ENCODE measurements around the gene GARIN5A.

Gene GARIN5A

DNA sequence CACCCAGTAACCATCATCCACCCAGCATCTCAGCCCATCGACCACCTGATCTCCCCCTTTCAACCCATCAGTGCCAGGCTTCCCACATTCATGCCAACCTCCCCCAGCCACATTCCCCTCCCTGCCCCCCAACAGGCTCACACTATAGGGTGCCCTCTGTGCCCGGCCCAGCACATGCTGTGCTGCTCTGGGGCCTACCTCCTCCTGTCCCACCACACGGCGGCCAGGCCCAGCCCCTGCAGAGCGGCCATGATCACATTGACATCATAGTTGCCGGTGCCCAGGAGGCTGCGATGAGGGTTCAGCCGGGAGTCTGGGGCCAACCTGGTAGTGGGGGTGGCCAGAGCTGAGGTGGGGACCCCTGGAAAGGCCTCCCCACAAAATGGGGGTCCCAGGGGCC is 30.7 kb upstream of the GARIN5A start:
- DNase-seq = no peak

DNA sequence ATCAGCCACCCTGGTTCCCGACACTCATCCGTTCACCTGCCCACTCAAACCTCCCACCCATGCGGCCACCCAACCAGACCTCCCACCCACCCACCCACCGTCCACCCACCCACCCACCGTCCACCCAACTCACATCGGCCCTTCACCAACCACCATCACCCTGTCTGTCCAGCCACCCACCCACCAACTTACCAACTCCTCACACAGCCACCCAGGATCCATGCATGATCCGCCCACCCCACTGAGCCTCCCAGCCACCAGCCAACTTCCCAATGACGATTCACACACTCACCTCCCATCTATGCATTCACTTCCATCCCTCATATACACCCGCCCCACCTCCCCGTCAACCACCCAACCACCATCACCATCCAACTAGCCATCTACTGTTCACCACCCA is 30.1 kb upstream of the GARIN5A start:
- no peak for DNase-seq

DNA sequence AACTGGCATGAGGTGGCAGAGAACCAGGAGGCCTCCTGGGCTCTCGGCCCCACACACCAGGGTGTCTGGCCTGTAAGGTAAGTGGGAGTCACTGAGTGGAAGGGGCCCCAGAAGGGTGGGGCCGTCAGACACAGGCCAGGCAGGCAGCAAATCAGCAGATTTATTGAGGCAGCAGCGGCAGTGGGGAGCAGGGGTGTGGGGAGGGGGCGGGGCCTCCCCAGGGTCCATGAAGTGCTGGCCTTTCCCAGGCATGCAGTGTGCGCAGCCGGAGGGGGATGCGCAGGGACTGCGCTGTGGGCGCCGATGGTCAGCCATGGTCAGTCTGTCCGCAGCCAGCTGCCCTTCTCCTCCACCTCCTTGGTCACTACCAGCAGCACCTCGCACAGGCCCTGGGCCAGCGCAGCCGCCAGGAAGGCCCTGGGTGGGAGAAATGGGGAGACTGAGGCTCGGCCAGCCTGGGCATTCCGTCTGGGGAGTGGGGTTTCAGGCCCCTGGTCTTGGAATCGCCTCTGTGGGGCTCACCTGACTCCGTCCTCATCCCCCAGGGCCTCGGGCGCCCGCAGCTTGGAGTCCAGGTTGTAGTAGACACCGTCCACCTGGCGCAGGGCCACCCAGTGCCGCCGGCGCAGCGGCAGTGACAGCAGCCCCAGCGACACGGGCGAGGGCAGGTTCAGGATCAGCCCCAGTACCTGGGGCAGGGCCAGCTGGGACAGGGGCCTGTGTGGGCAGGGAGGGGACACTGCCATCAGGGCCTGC is 29.4 kb upstream of the GARIN5A start:
- DNase-seq = no peak

DNA sequence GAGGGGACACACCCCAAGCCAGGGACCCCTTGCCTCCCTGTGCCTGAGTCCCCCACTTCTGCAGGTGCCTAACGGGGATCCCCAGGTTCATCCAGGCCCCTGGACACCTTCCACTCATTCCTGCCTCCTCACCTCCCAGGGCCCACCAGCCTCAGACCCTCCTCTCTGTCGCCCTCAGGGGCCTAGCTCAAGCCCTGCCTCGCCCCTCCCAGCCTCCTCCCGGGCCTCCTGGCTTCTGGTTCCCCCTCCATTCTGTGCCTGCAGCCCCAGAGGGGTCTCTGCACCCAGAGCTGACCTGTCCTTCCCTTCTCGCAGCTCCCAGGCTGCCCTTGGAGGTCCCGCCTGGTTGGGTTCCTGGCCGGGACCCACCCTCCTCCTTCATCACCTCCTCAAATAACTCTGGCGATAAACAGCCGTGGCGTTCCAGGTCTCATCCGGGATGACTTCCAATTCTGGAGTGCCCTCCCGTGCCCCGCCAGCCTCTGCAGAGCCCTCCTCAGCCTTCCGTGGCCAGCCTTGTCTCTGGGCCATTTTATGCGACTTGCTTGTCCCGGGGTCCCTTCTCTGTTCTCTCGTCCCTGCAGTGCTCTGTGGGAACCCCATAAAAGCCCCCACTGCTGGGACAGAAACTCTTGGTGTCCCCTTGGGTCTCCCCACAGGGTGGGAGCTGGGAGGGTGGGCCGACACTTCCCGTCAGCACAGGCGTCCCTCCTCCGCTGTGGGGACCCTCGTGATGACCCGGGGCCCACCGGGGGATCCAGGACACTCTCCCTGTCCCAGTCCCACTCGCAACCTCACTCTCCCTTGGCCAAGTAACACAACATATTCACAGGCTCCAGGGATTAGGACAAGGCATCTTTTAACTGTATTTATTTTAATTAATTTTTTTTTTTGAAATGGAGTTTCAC is 25.2 kb upstream of the GARIN5A start:
- DNase-seq = no peak

DNA sequence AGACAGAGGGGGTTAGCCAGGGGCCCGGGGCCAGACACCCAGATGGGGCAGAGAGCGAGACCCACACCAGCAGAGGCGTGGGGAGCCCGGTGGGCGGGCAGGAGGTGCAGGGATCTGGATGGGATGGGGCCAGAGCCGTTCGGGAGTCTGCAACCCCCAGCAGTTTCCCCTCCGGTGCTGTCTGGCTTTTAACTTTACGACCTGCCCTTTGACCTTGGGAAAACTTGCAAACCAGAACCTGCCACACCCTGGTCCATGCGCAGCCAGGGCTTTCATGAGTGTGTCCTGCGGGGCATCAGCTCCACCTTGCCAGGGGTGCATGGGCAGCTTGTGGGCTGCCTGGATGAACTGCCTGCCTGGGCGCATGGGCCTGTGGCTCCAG is 24.5 kb upstream of the GARIN5A start:
- DNase-seq = no peak

DNA sequence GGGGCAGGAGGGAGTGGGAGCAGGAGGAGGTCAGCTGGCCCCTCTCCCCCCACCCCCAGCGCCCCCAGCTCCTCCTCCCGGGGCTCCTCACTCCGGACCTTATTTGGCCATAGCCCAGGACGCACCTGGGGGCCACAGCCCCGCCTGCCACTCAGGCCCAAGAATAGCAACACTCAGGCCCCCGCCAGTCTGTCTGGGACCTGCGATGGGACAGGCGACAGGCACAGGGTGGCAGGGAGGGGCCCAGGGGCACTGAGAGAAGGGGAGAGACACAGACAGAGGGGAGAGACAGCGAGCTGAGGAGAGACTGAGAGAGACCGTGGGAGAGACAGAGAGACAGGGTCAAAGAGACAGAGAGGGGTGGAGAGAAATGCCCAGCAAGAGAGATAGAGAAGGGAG is 24.1 kb upstream of the GARIN5A start:
- no peak for DNase-seq

DNA sequence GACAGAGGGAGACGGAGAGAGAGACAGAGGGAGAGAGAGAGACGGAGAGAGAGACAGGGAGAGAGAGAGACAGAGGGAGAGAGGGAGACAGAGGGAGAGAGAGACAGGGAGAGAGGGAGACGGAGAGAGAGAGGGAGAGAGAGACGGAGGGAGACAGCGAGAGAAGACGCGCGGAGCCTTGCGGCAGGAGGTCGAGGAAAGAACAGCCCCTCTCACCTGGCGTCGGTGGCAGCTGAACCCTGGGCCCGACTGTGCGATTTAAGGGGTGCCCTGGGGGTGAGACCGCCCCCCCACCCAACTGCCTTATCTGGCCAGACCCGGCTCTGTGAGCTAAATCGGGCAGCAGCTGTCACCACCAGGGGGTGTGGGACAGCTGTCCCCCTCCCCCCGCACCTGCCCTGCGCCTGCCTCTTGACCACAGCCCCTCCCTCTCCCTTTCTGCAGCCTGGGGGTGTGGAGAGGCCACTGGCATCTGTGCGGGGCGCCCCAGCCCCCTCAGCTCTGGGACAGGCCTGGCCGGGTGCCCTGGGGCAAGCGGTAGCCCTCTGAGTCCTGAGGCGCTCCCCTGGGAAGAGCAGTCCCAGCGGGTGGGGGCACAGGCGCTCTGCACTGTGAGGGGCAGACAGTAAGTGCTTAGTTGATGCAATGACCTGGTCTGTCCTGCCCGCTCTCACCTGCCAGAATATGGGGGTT is 23.6 kb upstream of the GARIN5A start:
- no peak for DNase-seq

DNA sequence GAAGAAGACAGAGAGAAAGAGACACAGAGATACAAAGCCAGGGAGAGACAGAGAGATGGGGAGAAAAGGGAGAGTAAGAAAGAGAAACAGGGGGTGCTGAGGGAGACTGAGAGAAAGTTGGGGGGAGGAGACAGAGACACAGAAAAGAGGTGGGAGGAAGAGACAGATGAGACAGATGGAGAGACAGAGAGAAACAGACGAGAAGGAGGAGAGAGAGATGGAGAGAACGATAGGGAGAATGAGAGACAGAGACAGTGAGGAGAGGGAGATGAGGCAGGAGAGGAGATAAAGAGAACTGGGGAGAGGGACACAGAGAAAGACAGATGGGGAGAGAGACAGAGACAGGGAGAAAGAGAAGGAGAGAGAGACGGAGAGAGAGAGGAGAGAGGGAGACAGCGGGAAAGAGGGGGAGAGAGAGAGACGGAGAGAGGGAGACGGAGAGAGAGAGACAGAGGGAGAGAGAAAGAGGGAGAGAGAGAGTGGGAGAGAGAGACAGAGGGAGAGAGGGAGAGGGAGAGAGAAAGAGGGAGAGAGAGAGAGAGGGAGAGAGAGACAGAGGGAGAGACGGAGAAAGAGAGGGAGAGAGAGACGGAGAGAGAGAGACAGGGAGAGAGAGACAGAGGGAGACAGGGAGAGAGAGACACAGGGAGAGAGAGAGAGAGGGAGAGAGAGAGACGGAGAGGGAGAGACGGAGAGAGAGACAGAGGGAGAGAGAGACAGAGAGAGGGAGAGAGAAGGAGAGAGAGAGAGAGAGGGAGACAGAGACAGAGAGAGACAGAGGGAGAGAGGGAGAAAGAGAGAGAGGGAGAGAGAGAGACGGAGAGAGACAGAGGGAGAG is 21.8 kb upstream of the GARIN5A start:
- DNase-seq = no peak

DNA sequence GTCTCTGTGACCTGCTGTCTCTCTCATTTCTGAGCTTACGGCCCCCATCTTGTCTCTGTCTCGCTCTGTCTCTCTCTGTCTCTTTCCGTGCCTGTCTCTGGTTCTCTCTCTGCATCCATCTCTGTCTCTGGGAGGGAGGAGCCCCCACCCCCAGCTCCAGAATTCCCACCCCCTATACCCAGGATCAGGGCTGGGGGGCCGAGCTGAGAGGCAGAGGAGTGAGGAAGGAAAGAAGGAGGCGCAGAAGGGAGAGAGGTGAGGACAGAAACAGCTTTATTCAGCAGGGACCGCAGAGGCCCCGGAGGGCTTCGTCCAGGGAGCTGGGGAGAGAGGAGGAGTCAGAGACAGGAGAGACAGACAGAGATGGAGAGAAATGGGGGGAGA is 20.4 kb upstream of the GARIN5A start:
- DNase-seq = no peak

DNA sequence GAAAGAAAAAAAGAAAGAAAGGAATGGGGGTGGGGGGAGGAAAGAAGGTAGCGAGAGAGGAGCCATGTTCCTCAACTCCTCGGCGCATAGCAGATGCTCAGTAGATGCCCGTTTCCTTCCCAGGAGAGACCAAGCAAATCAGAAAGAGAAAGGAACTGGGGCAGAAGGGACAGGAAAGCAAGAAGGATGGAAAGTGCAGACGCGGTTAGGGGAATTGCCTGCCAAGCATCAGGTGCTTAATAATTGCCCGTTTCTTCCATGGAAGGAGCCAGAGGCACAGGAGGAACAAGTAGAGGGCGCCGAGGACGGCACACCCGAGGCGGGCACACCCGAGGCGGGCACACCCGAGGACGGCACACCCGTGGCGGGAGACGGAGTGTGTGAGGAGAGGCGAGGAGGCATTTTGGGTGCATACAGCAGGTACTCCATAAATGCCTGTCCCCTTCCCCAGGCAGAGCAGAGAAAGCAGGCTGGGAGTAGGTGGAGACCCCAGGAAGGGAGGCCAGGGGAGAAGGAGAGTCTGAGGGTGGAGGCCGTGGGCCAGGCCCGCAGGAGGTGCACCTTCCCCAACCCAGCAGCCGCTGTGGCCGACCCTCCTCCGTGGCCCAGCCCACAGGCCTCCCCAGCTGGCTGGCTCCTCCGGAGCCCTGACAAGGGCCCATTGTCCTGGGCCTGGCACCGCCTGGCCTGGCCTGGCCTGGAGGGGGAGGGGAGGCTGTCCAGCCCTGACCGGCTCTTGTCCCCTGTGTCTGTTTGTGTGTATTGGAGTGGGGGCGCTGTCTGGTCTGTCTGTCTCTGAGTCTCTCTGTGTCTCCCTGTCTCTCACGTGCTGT is 19.8 kb upstream of the GARIN5A start:
- no peak for DNase-seq

DNA sequence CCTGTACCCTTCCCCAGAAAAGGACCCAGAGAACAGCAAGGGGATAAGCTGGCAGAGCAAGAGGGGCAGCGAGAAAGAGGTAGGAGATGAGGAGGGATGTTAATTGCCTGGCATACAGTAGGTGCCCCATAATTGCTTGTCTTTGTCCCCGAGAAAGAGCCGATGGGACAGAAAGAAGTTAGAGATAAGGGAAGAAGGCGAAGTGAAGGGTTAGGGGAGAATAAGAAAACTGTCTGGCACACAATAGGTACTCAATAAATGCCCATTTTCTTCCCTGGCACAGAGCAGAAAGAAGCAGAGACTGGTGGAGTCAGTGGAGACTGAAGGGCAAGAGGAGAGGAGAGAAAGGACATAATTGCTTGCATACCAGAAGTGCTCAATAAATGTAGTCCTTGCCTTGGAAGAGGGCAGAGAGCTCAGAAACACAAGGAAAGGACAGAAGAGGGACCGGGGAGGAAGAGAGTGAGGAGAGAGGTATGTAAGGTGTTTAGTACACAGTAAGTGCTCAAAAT is 18.4 kb upstream of the GARIN5A start:
- DNase-seq = no peak

DNA sequence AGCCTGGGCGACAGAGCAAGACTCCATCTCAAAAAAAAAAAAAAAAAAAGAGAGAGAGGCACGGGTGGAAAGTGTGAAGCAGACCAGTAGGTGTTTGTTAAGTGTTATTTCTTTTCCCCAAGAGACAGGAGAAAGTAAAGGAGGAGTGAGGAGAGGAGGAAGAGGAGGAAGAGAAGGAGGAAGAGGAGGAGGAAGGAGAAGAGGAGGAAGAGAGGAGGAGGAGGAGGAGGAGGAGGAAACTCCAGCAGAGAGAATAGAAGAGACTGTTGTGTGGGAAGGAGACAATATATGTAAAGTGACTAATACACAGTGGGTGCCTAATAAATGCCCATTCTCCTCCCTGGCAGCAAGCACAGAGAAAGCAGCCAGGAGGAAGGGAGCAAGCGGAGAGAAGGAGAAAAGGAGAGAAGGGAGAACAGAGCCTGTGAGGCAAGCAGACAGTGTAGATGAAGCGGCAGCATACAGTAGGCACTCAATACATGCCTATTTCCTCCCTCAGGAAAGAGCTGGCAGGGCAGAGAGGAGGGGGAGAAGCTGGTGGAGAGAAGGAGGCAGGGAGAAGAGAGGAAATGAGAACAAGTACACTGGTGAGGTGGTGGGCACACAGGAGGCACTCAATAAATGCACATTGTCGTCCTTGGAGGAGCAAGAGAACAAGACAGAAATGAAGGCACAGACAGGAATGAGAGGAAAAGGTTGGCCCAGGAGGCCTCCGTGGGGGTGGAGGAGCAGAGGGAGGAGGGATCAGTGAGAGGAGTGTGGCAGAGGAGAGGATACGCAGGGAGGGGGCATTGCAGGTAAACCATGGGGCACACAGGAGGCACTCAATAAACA is 17.8 kb upstream of the GARIN5A start:
- no peak for DNase-seq

DNA sequence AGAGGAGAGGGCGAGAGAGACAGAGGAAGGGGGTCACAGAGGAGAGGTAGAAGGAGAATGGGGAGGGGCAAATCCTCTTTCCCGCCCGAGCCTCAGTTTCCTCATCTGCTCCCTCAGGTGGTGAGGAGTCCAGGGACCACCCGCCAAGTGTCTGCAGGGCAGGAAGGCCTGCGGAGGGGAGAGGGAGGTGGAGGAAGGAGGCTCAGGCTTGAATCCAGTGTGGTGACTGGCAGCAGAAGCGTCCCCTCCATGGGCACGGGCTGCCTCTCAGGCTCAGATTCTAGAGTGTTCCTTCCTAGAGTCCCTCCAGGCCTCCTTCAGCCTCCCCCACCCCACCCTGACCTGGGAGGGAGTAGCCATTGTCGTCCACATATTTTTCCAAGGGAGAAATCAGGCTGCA is 16.5 kb upstream of the GARIN5A start:
- DNase-seq = no peak

DNA sequence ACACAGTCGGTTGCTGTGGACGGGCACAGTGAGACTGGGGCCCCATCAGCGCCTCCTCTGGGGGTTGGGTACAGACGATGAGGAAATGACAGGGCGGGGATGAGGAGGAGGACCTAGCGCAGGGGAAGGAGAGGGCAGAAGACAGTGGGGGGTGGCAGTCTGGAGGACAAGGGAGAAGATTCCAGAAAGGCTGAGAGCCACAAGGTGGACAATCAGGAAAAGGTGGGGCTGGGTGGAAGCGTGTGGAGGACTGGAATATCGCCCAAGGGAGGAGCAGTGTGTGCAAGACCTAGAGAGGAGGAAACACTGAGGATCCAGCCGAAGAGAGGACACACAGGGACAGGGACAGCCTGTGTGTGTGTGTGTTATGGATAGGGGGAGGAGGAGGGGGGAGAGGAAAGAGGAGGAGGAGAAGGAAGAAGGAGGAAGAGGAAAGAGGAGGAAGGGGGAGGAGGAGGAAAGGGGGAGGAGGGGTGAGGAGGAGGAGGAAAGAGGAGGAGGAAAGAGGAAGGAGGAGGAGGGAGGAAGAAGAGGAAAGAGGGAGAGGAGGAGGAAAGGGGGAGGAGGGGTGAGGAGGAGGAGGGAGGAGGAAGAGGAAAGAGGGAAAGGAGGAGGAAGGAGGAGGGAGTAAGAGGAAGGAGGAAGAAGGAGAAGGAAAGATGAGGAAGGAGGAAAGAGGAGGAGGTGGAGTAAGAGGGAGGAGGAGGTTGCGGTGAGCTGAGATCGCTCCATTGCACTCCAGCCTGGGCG is 15.8 kb upstream of the GARIN5A start:
- DNase-seq = no peak

DNA sequence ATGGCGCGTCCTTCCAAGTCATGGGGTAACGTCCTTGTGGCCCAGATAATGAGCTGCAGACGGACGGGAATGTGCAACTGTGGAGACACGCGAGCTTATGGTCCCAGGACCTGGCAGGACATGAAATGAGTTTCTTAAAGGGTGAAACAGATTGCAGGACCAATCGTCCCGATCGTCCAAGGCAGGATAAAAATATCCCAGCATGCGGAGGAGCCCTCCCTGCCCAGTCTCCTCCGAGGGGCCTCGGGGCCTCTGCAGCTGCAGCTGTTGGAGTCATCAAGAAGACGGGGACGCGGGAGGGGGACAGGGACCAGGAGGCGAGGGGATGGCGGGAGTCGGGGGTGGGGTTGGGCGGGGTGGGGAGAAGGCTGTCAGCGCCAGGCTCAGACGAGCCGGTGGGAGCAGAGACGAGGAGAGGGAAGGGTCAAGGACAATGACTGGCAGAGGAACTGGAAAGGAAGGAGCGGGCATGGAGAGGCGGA is 14.4 kb upstream of the GARIN5A start:
- DNase-seq = no peak

DNA sequence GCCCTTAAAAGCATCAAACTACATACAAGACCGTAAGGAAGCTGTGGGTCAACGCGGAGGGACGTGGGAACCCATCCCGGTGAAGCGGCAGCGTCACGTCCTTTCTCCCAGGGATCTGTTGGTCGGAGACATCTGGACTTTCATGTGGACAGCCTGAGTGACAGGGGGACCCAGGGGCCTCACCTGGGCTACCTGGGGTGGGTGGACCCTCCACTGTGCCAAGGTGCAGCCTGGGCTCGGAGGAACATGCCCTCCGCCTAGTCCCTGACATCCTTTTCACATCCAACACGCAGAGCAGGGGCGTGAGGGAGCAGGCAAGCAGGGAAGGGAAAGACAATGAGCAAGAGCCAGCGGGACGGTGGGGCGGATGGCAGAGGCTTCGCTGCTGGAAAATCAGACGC is 13.8 kb upstream of the GARIN5A start:
- no peak for DNase-seq

DNA sequence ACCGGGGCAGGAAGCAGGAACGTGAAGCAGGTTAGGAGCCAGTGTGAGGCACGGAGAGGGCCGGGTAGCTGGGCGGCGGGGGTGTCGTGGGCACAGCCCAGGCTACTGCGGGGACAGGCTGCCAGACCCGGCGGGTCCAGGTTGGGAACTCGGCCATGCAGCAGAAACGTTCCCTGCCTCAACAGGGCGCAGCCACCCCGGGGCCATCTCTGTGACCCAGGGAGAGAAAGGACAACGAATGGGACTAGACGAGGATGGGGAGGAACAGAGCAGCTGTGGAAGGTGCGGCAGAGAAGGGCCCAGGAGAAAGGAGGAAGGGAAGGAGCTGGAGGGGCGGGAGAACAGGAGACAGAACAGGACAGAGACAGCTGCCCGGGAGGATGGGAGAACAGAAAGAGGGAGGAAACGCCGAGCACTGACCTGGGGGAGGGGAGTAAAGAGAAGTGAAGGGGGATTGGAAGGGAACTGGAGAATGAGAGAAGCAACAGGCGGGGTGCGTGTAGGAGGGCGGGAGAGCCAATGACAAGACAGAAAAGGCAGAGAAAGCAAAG is 12.9 kb upstream of the GARIN5A start:
- DNase-seq = no peak

DNA sequence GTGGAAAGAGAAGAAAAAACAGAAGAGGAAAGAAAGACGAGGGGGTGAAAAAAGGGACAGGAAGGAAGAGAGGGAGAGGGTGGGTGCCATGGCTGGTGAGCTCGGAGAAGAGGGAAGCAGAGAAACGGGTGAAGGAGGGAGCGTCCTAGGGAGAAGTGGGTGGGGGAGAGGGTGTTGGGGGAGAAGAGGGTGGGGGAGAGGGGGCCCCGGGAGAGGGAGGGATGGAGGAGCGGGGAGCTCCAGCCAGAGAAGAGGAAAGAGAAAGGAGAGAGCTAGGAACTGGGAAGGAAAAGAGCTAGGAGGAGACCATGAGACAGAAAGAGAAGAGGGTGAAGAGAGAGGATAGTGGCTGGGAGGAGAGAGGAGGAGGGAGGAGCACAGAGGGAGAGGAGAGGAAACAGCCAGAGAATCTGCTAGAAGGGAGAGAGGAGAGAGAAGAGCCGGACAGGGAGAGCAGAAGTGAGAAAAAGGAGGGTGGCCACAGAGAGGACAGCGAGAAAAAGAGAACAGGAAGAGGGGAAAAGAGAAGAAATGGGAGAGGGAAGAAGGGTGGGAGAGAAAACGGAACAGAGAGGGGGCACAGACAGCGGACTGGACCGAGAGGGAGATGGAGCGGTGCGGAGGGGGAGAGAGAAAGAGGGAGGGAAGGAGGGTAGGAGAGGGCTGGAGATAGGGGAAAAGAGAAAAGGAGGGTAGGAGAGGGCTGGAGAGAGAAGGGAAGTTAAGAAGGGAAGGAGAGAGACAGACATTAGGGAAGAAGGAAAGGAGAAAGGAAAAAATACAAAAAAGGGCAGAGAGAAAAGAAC is 11.9 kb upstream of the GARIN5A start:
- DNase-seq = no peak

All from NCI-H1436 treated with DMSO at 0.1 percent for 48 hours (cell line).